Suppressor macrophage (primary cell): ENCODE data around the gene ABHD17B.
"Not testable (repeated sequence)": the region's sequence is repeated elsewhere in the genome, so short reads cannot be mapped to it uniquely, and the experiment has no call there.

Experiments
- DNase-seq, 4 experiments: peaks; one replicate each; pipeline ENCODE4 v3.0.0-alpha.2; 2020 to 2022
- total RNA-seq, 17 experiments: gene quantifications; one replicate each; lab custom pipeline; 2026; ENCODE audit warnings: mixed read lengths in 6 of 17, inconsistent platforms in 3 of 17; lab: John Stamatoyannopoulos, UW

Gene ABHD17B
- total RNA-seq = 6.7 to 24.0 (median 16.6) reads per million in 17 experiments

GRCh38 chr9:71911061-71911907 is at the start of gene ABHD17B, which contains the start of gene C9orf85:
ABHD17B (minus strand) TSS chr9:71911193; CDS start chr9:71875080, 36,113 bp downstream.
C9orf85 (plus strand) TSS chr9:71911639; CDS start chr9:71911735, 96 bp downstream.
- peak; percentile 99 to 100 (median 99) for DNase-seq

GRCh38 chr9:71955300-71955915 is 44.4 kb upstream of the ABHD17B start:
- DNase-seq = peak; percentile 4 to 59 (median 28)

GRCh38 chr9:71954652-71955051 is 43.7 kb upstream of the ABHD17B start:
- not testable (repeated sequence) for DNase-seq

- peak in 2 of 4 experiments; percentile 5 to 18 for DNase-seq
These were observed 33.9 kb upstream of the ABHD17B start for GRCh38 chr9:71944754-71945375.

- DNase-seq = no peak
These were observed 31.1 kb upstream of the ABHD17B start for GRCh38 chr9:71941998-71942567.

- no peak for DNase-seq
These were observed 30.1 kb upstream of the ABHD17B start for GRCh38 chr9:71941060-71941568.

- DNase-seq = peak in 1 of 4 experiments; percentile 9
These were observed 26.9 kb upstream of the ABHD17B start for GRCh38 chr9:71937898-71938297.

GRCh38 chr9:71937070-71937625 is 26.2 kb upstream of the ABHD17B start:
- no peak for DNase-seq

- no peak for DNase-seq
These were observed 25.1 kb upstream of the ABHD17B start for GRCh38 chr9:71936066-71936465.

GRCh38 chr9:71931166-71931565 is 20.2 kb upstream of the ABHD17B start:
- no peak for DNase-seq

GRCh38 chr9:71929791-71930440 is 18.9 kb upstream of the ABHD17B start:
- DNase-seq = no peak

GRCh38 chr9:71929223-71929622 is 18.2 kb upstream of the ABHD17B start:
- no peak for DNase-seq

GRCh38 chr9:71928806-71929205 is 17.8 kb upstream of the ABHD17B start:
- DNase-seq = no peak

- DNase-seq = no peak
These were observed 17.4 kb upstream of the ABHD17B start for GRCh38 chr9:71928376-71928775.

- DNase-seq = no peak
These were observed 14.8 kb upstream of the ABHD17B start for GRCh38 chr9:71925834-71926233.

GRCh38 chr9:71924576-71924975 is 13.6 kb upstream of the ABHD17B start:
- DNase-seq = no peak

GRCh38 chr9:71921190-71921814 is 10.3 kb upstream of the ABHD17B start:
- no peak for DNase-seq

GRCh38 chr9:71920456-71921189 is 9.6 kb upstream of the ABHD17B start:
- no peak for DNase-seq

- no peak for DNase-seq
These were observed 7.4 kb upstream of the ABHD17B start for GRCh38 chr9:71918419-71918818.

GRCh38 chr9:71916834-71917534 is 6.0 kb upstream of the ABHD17B start:
- DNase-seq = peak; percentile 6 to 46 (median 41)
